ENCODE measurements around the gene PPP1CC. TPM values are rescaled to one million over a fixed set of nuclear protein-coding genes. Genes with fewer than 3 reads are reported as not detected.

PPP1CC gene
- total RNA-seq, 4 donors from 2014 or later = 110 to 224 (median 134) TPM

DNA sequence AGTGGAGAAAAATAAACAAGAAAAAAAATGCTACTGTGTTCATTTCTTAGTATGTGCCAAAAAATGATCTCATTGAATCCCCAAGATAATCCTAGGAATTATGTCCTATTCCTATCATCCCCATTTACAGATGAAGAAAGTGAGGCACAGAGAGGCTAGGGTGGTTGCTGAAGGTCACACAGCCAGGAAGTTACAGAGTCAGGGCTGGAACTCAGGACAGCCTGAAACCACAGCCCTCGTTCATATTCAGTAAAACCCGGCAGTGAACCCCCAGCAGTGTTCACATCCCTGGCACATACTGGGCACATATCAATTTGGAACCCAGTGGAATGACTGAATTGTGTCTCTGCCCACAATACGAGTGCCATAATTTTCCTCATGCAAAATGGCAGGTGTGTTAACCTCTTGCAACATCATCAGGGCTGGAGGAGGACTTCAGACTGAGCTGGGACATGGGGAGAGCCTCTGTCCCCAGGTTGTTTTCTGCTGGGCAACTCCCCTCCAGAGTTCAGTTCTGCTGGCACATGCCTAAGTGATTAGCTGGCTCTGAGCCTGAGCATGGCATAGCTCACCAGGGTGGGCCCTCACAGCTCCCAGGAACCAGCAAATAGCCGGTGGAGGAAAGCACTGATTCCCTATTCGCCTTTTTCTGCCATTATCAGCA is 2.0 kb upstream of the PPP1CC start:
- DNase-seq = no peak
- H3K27me3 ChIP-seq = no peaks in the 10 kb centered on the region
- TF ChIP-seq, protein P1, sequence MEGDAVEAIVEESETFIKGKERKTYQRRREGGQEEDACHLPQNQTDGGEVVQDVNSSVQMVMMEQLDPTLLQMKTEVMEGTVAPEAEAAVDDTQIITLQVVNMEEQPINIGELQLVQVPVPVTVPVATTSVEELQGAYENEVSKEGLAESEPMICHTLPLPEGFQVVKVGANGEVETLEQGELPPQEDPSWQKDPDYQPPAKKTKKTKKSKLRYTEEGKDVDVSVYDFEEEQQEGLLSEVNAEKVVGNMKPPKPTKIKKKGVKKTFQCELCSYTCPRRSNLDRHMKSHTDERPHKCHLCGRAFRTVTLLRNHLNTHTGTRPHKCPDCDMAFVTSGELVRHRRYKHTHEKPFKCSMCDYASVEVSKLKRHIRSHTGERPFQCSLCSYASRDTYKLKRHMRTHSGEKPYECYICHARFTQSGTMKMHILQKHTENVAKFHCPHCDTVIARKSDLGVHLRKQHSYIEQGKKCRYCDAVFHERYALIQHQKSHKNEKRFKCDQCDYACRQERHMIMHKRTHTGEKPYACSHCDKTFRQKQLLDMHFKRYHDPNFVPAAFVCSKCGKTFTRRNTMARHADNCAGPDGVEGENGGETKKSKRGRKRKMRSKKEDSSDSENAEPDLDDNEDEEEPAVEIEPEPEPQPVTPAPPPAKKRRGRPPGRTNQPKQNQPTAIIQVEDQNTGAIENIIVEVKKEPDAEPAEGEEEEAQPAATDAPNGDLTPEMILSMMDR (IDR thresholded peaks at IDR 0.05) = no peak
- no peak for TF ChIP-seq POLR2A (IDR thresholded peaks at IDR 0.05)
- intact Hi-C loops (cut with DNase I; ENCODE audit: low total_unique reads) = no loop called here
- H3K36me3 ChIP-seq = no peaks in the 10 kb centered on the region
- no peaks in the 10 kb centered on the region for H3K9me3 ChIP-seq
- H3K27ac ChIP-seq = peak overlapping the region; percentile 25 to 43
- H3K4me3 ChIP-seq = no peak overlapping the region
- H3K4me1 ChIP-seq = no peaks in the 10 kb centered on the region

DNA sequence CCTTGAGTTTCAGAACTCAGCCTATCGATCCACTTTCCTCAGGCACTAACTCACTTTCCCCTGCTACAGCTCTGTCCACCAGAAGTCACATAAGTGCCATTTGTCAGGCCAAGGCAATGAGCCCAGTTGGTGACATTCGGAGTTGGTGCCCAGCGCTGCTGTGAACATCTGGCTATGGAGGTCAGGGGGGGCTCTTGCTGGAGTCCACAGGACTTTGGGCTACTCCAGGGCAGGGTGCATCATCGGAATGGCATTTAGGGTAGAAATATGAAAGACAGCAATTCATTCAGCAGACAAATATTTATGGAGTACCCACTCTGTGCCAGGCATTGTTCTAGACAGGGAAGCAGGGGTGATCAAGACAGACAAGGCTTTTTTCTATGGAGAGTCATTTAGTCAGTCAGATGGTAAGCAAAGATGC is 1.5 kb upstream of the PPP1CC start:
- no peak for DNase-seq
- Histone ChIP-seq H3K4me3 (no peak overlapping the region), H3K36me3 (no peaks in the 10 kb centered on the region), H3K27ac (peak overlapping the region in 1 of 2 donors; percentile 93), H3K27me3 (no peaks in the 10 kb centered on the region), H3K4me1 (peaks cover 0 to 3% of the 10 kb centered on the region in 2 donors), H3K9me3 (no peaks in the 10 kb centered on the region)
- TF ChIP-seq, protein P1 (IDR thresholded peaks at IDR 0.05) = no peak
- TF ChIP-seq POLR2A (IDR thresholded peaks at IDR 0.05) = no peak
- intact Hi-C loops (cut with DNase I; ENCODE audit: low total_unique reads) = no loop called here

DNA sequence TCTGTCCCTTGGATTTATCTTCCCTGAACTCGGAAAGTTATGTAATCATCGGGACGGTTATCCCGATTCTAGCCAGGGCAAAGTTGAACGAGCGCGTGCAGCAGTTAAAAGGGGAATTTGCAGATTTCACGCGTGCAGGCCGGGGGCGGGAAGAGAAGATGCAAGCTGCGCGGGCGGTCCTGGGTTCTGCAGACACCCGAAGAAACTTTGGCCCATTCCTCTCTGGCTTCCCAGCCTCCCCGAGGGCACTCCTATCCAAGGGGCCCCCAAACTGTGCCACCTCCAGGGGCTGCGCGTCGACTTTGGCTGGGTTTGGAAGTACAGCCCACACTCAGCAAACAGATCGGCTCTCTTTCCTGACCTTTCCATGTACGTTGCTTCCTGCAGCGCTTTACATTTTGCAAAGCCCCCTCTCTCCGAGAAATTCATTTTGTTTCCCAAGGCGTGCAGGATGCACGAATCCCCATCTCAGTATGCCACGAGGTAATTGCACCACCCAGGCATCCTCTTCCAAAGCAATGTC is 941 bp upstream of the PPP1CC start:
- H3K27me3 ChIP-seq = no peaks in the 10 kb centered on the region
- peaks cover 0 to 4% of the 10 kb centered on the region in 2 donors for H3K4me1 ChIP-seq
- H3K4me3 ChIP-seq = peak overlapping the region; percentile 68 to 86
- no peaks in the 10 kb centered on the region for H3K9me3 ChIP-seq
- TF ChIP-seq POLR2A (IDR thresholded peaks at IDR 0.05) = no peak
- TF ChIP-seq, protein P1 (IDR thresholded peaks at IDR 0.05) = no peak
- intact Hi-C loops (cut with DNase I; ENCODE audit: low total_unique reads) = no loop called here
- peak; percentile 46 to 49 for DNase-seq
- peak overlapping the region; percentile 59 to 93 for H3K27ac ChIP-seq
- no peaks in the 10 kb centered on the region for H3K36me3 ChIP-seq

DNA sequence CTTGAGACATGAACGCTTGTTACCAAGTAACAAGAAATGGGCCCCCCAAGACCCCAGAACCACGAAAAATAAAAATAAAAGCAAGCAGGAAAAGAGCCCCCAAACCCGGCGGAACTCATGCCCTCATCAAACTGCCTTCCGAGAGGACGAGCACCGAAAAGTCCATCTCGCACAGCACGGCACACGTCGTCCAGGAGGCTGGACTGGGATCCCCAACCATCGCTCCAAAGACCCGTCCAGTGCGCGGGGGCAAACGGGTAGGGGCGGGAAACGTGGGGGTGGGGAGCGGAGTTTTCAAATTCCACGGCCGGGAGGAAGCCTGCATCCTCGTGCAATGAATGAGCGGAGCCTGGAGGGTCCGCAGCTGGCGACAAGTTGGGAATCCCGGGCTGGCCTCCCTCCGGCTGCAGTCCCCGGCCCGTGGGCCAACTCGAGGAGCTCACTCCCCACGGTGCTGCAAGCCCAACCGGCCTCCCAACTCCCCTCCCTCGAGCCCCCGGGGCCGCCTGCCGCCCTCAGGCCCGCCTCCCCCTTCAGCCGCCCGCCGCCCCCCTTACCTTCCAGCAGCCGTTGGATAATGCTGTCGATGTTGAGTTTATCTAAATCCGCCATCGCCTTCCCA is 484 bp downstream of the PPP1CC start:
- Histone ChIP-seq H3K4me1 (peaks cover 0 to 4% of the 10 kb centered on the region in 2 donors), H3K36me3 (no peaks in the 10 kb centered on the region), H3K27ac (peak overlapping the region; percentile 89 to 93), H3K4me3 (peak overlapping the region; percentile 68 to 86), H3K27me3 (no peaks in the 10 kb centered on the region), H3K9me3 (no peaks in the 10 kb centered on the region)
- TF ChIP-seq, protein P1 (IDR thresholded peaks at IDR 0.05) = no peak
- no peak for TF ChIP-seq POLR2A (IDR thresholded peaks at IDR 0.05)
- intact Hi-C loops (cut with DNase I; ENCODE audit: low total_unique reads) = no loop called here
- DNase-seq = peak in 1 of 2 donors; percentile 59

Data from uterus (tissue), 4 donors.